Measurements from ENCODE around the gene KIAA0232. TPM values are rescaled to one million over a fixed set of nuclear protein-coding genes. Genes with fewer than 3 reads are reported as not detected.

The KIAA0232 gene
- polyA plus RNA-seq, 1 donor (not counting 4 experiments of a cell fraction or from before 2014, with no cell fraction given), result 10.0 TPM

DNA sequence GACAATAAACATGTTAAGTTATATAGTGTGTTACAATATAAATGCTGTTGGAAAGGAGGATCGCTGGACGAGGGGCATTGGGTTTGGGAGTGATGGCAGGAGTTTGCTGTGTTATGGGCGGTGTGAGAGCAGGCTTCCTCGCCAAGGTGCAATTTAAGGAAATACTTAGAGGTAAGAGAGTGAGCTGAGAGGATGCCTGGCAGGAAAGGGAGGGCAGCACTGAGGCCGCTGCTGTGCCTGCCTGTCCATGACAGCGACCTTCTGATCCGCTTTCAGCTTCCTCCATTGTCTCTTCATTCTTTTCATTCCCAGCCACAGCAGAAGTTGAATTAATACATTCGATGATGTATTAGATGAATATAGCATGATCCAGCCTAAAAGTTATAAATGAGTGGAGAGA lies 85.9 kb downstream of the KIAA0232 start:
- Histone ChIP-seq H3K4me2 (ENCODE audit: control insufficient read depth, extremely low read depth, insufficient read depth, low read depth, low read length) (no peak overlapping the region), H3K4me1 (ENCODE audit: control insufficient read depth, extremely low read depth, insufficient read depth, low read length) (peaks cover 10% of the 10 kb centered on the region), H3K4me3 (ENCODE audit: control insufficient read depth in 2 of 3, extremely low read depth in 1 of 3, insufficient read depth in 2 of 3, low read depth in 1 of 3, low read length in 3 of 3) (no peak overlapping the region), H3K9me3 (ENCODE audit: control insufficient read depth, low read depth, low read length) (no peaks in the 10 kb centered on the region), H3K36me3 (ENCODE audit: control insufficient read depth in 2 of 2, extremely low read depth in 1 of 2, insufficient read depth in 2 of 2, low read length in 2 of 2) (peaks cover 3 to 23% of the 10 kb centered on the region in 2 experiments), H3K79me2 (ENCODE audit: control insufficient read depth, insufficient read depth, low read length) (no peaks in the 10 kb centered on the region), H3K9me1 (ENCODE audit: control insufficient read depth, extremely low read depth, insufficient read depth, low read length) (no peaks in the 10 kb centered on the region), H3K9ac (ENCODE audit: control insufficient read depth, extremely low read depth, insufficient read depth, low read length) (no peak overlapping the region), H4K20me1 (ENCODE audit: control insufficient read depth, extremely low read depth, insufficient read depth, low read length) (no peaks in the 10 kb centered on the region), H3K27ac (ENCODE audit: control insufficient read depth, insufficient read depth, low read length) (no peak overlapping the region), H2AFZ (ENCODE audit: control insufficient read depth, low read length) (no peak overlapping the region), H3K27me3 (ENCODE audit: control insufficient read depth, extremely low read depth, insufficient read depth, low read length) (no peaks in the 10 kb centered on the region)
- no peak for TF ChIP-seq EZH2 (IDR thresholded peaks at IDR 0.05; ENCODE audit: low read length)
- TF ChIP-seq, protein P1, sequence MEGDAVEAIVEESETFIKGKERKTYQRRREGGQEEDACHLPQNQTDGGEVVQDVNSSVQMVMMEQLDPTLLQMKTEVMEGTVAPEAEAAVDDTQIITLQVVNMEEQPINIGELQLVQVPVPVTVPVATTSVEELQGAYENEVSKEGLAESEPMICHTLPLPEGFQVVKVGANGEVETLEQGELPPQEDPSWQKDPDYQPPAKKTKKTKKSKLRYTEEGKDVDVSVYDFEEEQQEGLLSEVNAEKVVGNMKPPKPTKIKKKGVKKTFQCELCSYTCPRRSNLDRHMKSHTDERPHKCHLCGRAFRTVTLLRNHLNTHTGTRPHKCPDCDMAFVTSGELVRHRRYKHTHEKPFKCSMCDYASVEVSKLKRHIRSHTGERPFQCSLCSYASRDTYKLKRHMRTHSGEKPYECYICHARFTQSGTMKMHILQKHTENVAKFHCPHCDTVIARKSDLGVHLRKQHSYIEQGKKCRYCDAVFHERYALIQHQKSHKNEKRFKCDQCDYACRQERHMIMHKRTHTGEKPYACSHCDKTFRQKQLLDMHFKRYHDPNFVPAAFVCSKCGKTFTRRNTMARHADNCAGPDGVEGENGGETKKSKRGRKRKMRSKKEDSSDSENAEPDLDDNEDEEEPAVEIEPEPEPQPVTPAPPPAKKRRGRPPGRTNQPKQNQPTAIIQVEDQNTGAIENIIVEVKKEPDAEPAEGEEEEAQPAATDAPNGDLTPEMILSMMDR (optimal IDR thresholded peaks at IDR 0.05 in 1 of 3, IDR thresholded peaks at IDR 0.05 in 1 of 3, conservative IDR thresholded peaks at IDR 0.05 in 1 of 3; ENCODE audit: extremely low read depth in 1 of 3, insufficient read depth in 2 of 3, low read length in 3 of 3), result no peak
- DNase-seq (ENCODE audit: low read depth, low spot score) (no peak), FAIRE-seq (no peak)
- dilution Hi-C loops (cut with MboI; ENCODE audit: extremely low pct_ligation_motif_present, low sequenced_read_pairs), result no loop called here

DNA sequence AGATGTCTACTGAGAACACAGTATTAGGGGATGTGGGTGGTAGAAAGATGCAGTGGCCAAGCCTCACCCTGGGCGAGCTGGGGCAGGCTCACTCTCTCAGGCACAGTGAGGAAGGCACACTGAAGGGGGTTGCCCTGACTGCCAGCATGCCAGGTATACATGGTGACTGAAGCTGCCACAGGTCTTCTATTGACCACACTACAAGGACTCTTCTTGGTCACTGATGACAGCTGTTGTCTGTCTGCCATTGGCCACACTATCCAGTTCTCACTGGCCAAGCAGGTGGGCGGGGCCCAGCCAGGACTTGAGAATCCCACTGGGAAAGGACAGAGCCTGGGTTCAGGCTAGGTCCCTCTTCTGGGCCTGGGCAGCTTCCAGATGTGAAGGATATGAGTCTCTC lies 87.4 kb downstream of the KIAA0232 start:
- dilution Hi-C loops (cut with MboI; ENCODE audit: extremely low pct_ligation_motif_present, low sequenced_read_pairs), result no loop called here

More for the DNA sequence above, 87.4 kb downstream of the KIAA0232 start:
- DNase-seq (ENCODE audit: low read depth, low spot score) (no peak), FAIRE-seq (no peak)
- no peak for TF ChIP-seq EZH2 (IDR thresholded peaks at IDR 0.05; ENCODE audit: low read length)
- TF ChIP-seq, protein P1 (optimal IDR thresholded peaks at IDR 0.05 in 1 of 3, IDR thresholded peaks at IDR 0.05 in 1 of 3, conservative IDR thresholded peaks at IDR 0.05 in 1 of 3; ENCODE audit: extremely low read depth in 1 of 3, insufficient read depth in 2 of 3, low read length in 3 of 3), result no peak
- Histone ChIP-seq H3K79me2 (ENCODE audit: control insufficient read depth, insufficient read depth, low read length) (no peaks in the 10 kb centered on the region), H3K9ac (ENCODE audit: control insufficient read depth, extremely low read depth, insufficient read depth, low read length) (no peak overlapping the region), H3K4me1 (ENCODE audit: control insufficient read depth, extremely low read depth, insufficient read depth, low read length) (peaks cover 10% of the 10 kb centered on the region), H3K4me3 (ENCODE audit: control insufficient read depth in 2 of 3, extremely low read depth in 1 of 3, insufficient read depth in 2 of 3, low read depth in 1 of 3, low read length in 3 of 3) (no peak overlapping the region), H3K9me1 (ENCODE audit: control insufficient read depth, extremely low read depth, insufficient read depth, low read length) (no peaks in the 10 kb centered on the region), H2AFZ (ENCODE audit: control insufficient read depth, low read length) (no peak overlapping the region), H4K20me1 (ENCODE audit: control insufficient read depth, extremely low read depth, insufficient read depth, low read length) (no peaks in the 10 kb centered on the region), H3K4me2 (ENCODE audit: control insufficient read depth, extremely low read depth, insufficient read depth, low read depth, low read length) (no peak overlapping the region), H3K9me3 (ENCODE audit: control insufficient read depth, low read depth, low read length) (no peaks in the 10 kb centered on the region), H3K27me3 (ENCODE audit: control insufficient read depth, extremely low read depth, insufficient read depth, low read length) (no peaks in the 10 kb centered on the region), H3K27ac (ENCODE audit: control insufficient read depth, insufficient read depth, low read length) (no peak overlapping the region), H3K36me3 (ENCODE audit: control insufficient read depth in 2 of 2, extremely low read depth in 1 of 2, insufficient read depth in 2 of 2, low read length in 2 of 2) (peaks cover 11 to 25% of the 10 kb centered on the region in 2 experiments)

Measured in keratinocyte (primary cell).